ENCODE results near the gene CISH. TPM values are rescaled to one million over a fixed set of nuclear protein-coding genes. Genes with fewer than 3 reads are reported as not detected.

CISH gene
- total and polyA plus RNA-seq, 9 of the 15 experiments (the other 6 are each of a cell fraction or from before 2014, with no cell fraction given): 1.7 to 47.7 (median 18.3) TPM

DNA sequence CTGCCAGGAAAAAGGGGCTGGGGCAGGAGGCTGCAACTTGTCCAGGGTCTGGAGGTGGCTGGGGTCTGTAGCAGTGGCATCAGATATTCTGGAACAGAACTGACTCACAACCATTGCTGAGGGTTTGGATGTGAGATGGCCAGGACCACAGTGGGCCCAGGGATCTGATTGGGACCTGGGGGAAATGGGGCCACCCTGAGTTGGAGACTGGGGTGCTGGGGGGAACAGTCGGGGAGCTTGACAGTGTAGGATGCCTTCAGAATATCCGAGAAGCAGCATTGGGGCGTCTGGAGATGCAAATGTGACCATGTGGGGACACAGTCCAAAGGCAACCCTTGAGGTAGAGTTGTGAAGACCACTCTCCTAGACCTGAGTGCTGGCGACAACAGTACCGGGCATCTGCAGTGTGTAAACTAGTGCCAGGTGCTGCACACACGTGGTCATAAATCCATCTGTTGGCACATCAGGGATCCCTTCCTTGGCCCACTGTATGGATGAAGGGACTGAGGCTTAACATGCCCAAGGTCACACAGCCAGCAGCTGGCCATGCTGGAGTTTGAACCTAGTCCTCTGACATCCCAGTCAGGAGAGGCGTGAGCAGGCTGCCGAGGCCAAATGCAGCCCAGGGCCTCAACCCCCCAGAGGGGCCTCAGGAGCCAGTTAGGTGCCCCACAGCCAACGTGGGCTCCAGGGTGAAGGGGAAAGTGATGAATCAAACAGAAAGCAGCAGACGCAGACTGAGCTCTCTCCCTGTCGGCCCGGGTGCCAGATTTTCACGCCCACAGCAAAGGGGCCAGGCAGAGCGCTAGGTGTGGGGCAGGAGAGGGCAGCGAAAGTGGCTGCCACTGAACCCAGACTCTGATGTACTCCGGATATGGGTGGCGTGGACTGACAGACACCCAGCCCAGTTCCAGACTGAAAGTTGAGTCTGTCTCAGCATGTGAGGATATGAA is 23.5 kb downstream of the CISH start (continued):
- TF ChIP-seq, protein P1, sequence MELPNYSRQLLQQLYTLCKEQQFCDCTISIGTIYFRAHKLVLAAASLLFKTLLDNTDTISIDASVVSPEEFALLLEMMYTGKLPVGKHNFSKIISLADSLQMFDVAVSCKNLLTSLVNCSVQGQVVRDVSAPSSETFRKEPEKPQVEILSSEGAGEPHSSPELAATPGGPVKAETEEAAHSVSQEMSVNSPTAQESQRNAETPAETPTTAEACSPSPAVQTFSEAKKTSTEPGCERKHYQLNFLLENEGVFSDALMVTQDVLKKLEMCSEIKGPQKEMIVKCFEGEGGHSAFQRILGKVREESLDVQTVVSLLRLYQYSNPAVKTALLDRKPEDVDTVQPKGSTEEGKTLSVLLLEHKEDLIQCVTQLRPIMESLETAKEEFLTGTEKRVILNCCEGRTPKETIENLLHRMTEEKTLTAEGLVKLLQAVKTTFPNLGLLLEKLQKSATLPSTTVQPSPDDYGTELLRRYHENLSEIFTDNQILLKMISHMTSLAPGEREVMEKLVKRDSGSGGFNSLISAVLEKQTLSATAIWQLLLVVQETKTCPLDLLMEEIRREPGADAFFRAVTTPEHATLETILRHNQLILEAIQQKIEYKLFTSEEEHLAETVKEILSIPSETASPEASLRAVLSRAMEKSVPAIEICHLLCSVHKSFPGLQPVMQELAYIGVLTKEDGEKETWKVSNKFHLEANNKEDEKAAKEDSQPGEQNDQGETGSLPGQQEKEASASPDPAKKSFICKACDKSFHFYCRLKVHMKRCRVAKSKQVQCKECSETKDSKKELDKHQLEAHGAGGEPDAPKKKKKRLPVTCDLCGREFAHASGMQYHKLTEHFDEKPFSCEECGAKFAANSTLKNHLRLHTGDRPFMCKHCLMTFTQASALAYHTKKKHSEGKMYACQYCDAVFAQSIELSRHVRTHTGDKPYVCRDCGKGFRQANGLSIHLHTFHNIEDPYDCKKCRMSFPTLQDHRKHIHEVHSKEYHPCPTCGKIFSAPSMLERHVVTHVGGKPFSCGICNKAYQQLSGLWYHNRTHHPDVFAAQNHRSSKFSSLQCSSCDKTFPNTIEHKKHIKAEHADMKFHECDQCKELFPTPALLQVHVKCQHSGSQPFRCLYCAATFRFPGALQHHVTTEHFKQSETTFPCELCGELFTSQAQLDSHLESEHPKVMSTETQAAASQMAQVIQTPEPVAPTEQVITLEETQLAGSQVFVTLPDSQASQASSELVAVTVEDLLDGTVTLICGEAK (IDR thresholded peaks at IDR 0.05): no peak
- TF ChIP-seq, protein P1 (CRISPR knock-in tag; IDR thresholded peaks at IDR 0.05): no peak
- TF ChIP-seq MXI1 (IDR thresholded peaks at IDR 0.05; ENCODE audit: low read depth, low read length) (no peak), CBX3 (IDR thresholded peaks at IDR 0.05; ENCODE audit: borderline replicate concordance in 1 of 2, low read length in 2 of 2) (no peak), PRMT5 (CRISPR knock-in tag; IDR thresholded peaks at IDR 0.05) (no peak), ATF7 (IDR thresholded peaks at IDR 0.05) (no peak), RUNX1 (IDR thresholded peaks at IDR 0.05; ENCODE audit: low read depth) (no peak), BRD4 (IDR thresholded peaks at IDR 0.05) (no peak), CBX2 (IDR thresholded peaks at IDR 0.05; ENCODE audit: insufficient read depth, low read length, poor library complexity, severe bottlenecking) (no peak), ZFP36 (IDR thresholded peaks at IDR 0.05; ENCODE audit: low read depth, low read length, partially characterized antibody) (no peak), FOS (IDR thresholded peaks at IDR 0.05; ENCODE audit: extremely low read depth, insufficient read length) (no peak), STAT5A (IDR thresholded peaks at IDR 0.05; ENCODE audit: borderline replicate concordance, low read length) (no peak), NR4A1 (CRISPR knock-in tag; IDR thresholded peaks at IDR 0.05) (no peak), NR4A1 (tag; IDR thresholded peaks at IDR 0.05) (0 out of 2 replicates have a peak, but pooled peaks have one; percentile 27), MYBL2 (IDR thresholded peaks at IDR 0.05; ENCODE audit: low read depth) (no peak), MYBL2 (CRISPR knock-in tag; IDR thresholded peaks at IDR 0.05; ENCODE audit: borderline replicate concordance) (no peak)
- TF ChIP-seq, protein P2, sequence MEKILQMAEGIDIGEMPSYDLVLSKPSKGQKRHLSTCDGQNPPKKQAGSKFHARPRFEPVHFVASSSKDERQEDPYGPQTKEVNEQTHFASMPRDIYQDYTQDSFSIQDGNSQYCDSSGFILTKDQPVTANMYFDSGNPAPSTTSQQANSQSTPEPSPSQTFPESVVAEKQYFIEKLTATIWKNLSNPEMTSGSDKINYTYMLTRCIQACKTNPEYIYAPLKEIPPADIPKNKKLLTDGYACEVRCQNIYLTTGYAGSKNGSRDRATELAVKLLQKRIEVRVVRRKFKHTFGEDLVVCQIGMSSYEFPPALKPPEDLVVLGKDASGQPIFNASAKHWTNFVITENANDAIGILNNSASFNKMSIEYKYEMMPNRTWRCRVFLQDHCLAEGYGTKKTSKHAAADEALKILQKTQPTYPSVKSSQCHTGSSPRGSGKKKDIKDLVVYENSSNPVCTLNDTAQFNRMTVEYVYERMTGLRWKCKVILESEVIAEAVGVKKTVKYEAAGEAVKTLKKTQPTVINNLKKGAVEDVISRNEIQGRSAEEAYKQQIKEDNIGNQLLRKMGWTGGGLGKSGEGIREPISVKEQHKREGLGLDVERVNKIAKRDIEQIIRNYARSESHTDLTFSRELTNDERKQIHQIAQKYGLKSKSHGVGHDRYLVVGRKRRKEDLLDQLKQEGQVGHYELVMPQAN (IDR thresholded peaks at IDR 0.05; ENCODE audit: borderline replicate concordance): no peak

Data from K562 (cell line).